Measurements from ENCODE around the gene AK9.
"Not testable (repeated sequence)": the region's sequence is repeated elsewhere in the genome, so short reads cannot be mapped to it uniquely, and the experiment has no call there.

AK9 gene

GRCh38 chr6:109521080-109521479 lies 169.9 kb downstream of the AK9 start:
- H3K36me3 ChIP-seq, result no peaks in the 10 kb centered on the region
- peaks cover 8% of the 10 kb centered on the region for H3K27me3 ChIP-seq
- no peak for DNase-seq
- TF ChIP-seq, protein P1, sequence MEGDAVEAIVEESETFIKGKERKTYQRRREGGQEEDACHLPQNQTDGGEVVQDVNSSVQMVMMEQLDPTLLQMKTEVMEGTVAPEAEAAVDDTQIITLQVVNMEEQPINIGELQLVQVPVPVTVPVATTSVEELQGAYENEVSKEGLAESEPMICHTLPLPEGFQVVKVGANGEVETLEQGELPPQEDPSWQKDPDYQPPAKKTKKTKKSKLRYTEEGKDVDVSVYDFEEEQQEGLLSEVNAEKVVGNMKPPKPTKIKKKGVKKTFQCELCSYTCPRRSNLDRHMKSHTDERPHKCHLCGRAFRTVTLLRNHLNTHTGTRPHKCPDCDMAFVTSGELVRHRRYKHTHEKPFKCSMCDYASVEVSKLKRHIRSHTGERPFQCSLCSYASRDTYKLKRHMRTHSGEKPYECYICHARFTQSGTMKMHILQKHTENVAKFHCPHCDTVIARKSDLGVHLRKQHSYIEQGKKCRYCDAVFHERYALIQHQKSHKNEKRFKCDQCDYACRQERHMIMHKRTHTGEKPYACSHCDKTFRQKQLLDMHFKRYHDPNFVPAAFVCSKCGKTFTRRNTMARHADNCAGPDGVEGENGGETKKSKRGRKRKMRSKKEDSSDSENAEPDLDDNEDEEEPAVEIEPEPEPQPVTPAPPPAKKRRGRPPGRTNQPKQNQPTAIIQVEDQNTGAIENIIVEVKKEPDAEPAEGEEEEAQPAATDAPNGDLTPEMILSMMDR (IDR thresholded peaks at IDR 0.05; ENCODE audit: low read depth, low read length), result no peak
- H3K9me3 ChIP-seq, result no peaks in the 10 kb centered on the region
- no peaks in the 10 kb centered on the region for H3K4me1 ChIP-seq
- no peak overlapping the region for H3K4me3 ChIP-seq (ENCODE audit: low read depth, low read length)

DNA sequence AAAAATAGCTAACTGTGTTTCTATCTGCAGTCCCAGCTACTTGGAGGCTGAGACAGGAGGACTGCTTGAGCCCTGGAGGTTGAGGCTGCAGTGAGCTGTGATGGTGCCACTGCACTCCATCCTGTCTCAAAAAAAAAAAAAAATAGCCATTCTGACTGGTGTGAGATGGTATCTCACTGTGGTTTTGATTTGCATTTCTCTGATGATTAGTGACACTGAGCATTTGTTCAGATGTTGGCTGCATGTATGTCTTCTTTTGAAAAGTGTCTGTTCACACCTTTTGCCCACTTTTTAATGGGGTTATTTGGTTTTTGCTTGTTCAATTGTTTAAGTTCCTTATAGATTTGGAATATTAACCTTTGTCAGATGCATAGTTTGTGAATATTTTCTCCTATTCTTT lies 171.4 kb downstream of the AK9 start:
- H3K4me3 ChIP-seq (ENCODE audit: low read depth, low read length); H3K9me3 ChIP-seq; DNase-seq; H3K4me1 ChIP-seq; H3K36me3 ChIP-seq: not testable (repeated sequence)
- H3K27me3 ChIP-seq, result peaks cover 11% of the 10 kb centered on the region

DNA sequence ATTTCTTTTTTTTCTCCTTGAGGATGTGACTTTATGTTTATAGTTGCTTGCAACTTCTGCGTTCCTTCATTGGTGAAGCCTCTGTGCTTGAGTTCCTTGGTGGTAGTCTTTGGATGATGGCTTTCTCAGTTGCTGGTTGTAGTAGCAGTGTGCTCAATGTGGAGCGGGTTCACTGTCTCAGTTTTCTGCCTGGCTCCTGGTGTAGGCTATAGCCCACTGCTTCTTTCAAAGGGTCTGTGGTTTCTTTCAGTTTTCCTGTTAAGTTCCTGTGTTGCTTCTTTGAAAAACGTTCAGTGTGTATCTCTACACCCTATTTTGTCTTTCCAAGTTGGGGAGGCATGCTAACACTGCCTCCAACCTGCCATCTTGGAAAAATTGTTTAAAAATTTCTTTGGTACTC lies 174.1 kb downstream of the AK9 start:
- Histone ChIP-seq H3K4me1 (no peaks in the 10 kb centered on the region), H3K27me3 (peaks cover 11% of the 10 kb centered on the region), H3K9me3 (no peaks in the 10 kb centered on the region), H3K4me3 (ENCODE audit: low read depth, low read length) (no peak overlapping the region), H3K36me3 (no peaks in the 10 kb centered on the region)
- TF ChIP-seq, protein P1 (IDR thresholded peaks at IDR 0.05; ENCODE audit: low read depth, low read length), result no peak
- no peak for DNase-seq

DNA sequence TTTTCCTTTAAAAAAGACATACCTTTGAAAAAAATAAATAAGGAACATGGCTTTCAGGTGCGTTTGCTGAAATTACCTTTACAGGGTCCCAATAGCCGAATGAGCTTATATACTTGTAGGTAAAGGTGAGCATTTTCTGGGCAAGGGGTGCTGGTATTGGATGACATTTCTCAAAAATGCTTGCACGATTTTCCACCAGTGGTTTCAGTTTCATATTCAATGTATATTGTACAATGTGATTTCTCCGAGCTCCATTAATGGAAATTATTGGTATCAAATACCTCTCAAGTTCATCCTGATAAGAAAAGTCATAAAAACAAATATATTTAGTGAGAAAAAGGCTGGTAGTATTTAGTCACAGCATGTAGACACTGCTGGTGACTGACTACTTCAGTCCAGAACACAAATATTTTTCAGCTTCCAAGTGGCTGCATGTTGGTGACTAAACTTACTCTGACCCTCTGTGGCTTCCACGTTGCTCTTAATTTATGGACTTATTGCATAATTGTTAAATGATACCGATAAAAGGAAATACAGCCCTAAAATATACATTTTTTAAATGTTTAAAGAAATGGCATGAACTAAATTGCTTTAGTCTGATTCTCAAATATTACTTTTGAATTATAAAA lies 175.1 kb downstream of the AK9 start:
- Histone ChIP-seq H3K36me3 (no peaks in the 10 kb centered on the region), H3K4me1 (no peaks in the 10 kb centered on the region), H3K9me3 (no peaks in the 10 kb centered on the region), H3K27me3 (peaks cover 11% of the 10 kb centered on the region), H3K4me3 (ENCODE audit: low read depth, low read length) (no peak overlapping the region)
- TF ChIP-seq, protein P1 (IDR thresholded peaks at IDR 0.05; ENCODE audit: low read depth, low read length), result no peak
- no peak for DNase-seq

DNA sequence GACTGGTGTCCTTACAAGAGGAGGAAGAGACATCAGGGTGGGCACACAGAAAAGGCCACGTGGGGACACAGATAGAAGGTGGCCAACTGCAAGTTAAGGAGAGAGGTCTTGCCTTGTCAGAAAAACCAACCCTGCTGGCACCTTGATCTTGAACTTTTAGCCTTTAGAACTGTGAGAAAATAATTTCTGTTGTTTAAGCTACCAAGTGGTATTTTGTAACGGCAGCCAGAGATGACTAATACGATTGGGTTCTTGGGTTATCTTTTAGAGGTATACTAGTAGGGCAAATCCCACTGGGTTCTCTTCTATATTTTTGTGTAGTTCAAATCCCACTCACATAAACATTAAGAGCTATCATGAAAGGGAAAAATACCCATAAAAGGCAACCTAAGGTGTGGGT lies 176.1 kb downstream of the AK9 start:
- TF ChIP-seq, protein P1 (IDR thresholded peaks at IDR 0.05; ENCODE audit: low read depth, low read length), result no peak
- peaks cover 11% of the 10 kb centered on the region for H3K27me3 ChIP-seq
- H3K4me1 ChIP-seq, result no peaks in the 10 kb centered on the region
- DNase-seq, result no peak
- no peaks in the 10 kb centered on the region for H3K36me3 ChIP-seq
- no peak overlapping the region for H3K4me3 ChIP-seq (ENCODE audit: low read depth, low read length)
- no peaks in the 10 kb centered on the region for H3K9me3 ChIP-seq

- H3K4me1 ChIP-seq, result no peaks in the 10 kb centered on the region
- no peak for DNase-seq
- H3K9me3 ChIP-seq, result no peaks in the 10 kb centered on the region
- TF ChIP-seq, protein P1 (IDR thresholded peaks at IDR 0.05; ENCODE audit: low read depth, low read length), result no peak
- H3K36me3 ChIP-seq, result no peaks in the 10 kb centered on the region
- no peak overlapping the region for H3K4me3 ChIP-seq (ENCODE audit: low read depth, low read length)
- H3K27me3 ChIP-seq, result peaks cover 11% of the 10 kb centered on the region
Measured at GRCh38 chr6:109513571-109514071, 177.4 kb downstream of the AK9 start.
